Measurements from ENCODE around the gene TTLL11.

Gene TTLL11

GRCh38 chr9:122055701-122056100 lies 37.4 kb downstream of the TTLL11 start:
- TF ChIP-seq, protein P1, sequence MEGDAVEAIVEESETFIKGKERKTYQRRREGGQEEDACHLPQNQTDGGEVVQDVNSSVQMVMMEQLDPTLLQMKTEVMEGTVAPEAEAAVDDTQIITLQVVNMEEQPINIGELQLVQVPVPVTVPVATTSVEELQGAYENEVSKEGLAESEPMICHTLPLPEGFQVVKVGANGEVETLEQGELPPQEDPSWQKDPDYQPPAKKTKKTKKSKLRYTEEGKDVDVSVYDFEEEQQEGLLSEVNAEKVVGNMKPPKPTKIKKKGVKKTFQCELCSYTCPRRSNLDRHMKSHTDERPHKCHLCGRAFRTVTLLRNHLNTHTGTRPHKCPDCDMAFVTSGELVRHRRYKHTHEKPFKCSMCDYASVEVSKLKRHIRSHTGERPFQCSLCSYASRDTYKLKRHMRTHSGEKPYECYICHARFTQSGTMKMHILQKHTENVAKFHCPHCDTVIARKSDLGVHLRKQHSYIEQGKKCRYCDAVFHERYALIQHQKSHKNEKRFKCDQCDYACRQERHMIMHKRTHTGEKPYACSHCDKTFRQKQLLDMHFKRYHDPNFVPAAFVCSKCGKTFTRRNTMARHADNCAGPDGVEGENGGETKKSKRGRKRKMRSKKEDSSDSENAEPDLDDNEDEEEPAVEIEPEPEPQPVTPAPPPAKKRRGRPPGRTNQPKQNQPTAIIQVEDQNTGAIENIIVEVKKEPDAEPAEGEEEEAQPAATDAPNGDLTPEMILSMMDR (IDR thresholded peaks at IDR 0.05): no peak
- TF ChIP-seq ZFX (IDR thresholded peaks at IDR 0.05; ENCODE audit: borderline replicate concordance): no peak
- H3K27ac ChIP-seq: no peak overlapping the region

DNA sequence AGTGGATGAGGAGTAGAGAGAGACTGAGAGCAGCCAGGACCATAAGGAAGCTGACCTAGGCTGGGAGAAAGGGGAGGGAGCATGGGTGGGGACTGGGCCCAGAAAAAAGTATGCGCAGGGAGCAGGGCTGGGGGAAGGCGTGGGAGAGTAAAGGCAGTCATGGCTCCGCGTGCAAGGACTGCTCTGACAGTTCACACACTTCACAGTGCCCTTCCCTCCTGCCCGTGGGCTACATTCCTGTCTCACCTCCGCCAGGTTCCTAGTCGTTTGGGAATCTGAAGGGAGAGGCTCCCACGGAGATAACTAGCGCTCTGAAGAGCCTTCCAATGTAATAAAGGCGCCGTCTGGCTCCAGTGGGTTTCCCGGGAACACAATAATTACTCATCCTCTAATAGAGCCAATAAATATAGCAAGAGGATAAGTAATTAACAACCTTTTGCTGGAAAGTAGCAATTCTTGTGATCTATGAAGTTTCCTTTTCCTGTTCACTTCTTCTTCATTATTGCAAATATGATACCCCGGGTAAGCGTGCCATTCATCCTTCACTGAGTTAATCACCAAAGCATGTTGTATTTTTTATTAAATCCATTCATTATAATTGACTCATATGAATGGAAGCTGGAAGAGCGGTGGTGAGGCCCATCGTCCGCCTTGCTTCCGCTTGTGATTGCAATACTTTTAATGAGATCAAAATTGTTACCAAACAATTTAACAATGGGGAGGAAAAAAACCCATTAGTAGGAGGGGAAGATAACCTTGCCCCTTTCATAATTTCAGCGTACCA lies 39.3 kb downstream of the TTLL11 start:
- no peak for TF ChIP-seq ZFX (IDR thresholded peaks at IDR 0.05; ENCODE audit: borderline replicate concordance)
- TF ChIP-seq, protein P1 (IDR thresholded peaks at IDR 0.05): no peak
- no peak overlapping the region for H3K27ac ChIP-seq

DNA sequence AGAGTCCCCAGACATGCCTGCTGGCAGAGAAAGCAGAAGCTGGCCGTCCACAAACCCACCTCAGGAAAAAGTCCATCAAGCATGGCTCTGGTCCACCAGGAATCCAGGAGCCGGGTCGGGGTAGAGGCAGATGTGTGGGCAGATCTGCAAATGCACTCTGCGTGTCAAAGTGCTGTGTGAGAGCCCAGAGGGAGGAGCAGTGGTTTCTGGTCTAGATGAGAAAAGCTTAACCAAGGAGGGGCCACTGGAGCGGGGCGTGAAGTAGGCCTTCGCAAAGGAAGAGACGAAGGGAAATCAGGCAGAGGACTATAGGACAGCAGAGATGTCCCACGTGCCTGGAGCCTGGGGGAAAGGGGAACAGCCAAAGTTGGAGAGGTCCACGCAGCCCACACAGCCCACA lies 40.0 kb downstream of the TTLL11 start:
- no peak overlapping the region for H3K27ac ChIP-seq
- no peak for TF ChIP-seq ZFX (IDR thresholded peaks at IDR 0.05; ENCODE audit: borderline replicate concordance)
- TF ChIP-seq, protein P1 (IDR thresholded peaks at IDR 0.05): no peak

DNA sequence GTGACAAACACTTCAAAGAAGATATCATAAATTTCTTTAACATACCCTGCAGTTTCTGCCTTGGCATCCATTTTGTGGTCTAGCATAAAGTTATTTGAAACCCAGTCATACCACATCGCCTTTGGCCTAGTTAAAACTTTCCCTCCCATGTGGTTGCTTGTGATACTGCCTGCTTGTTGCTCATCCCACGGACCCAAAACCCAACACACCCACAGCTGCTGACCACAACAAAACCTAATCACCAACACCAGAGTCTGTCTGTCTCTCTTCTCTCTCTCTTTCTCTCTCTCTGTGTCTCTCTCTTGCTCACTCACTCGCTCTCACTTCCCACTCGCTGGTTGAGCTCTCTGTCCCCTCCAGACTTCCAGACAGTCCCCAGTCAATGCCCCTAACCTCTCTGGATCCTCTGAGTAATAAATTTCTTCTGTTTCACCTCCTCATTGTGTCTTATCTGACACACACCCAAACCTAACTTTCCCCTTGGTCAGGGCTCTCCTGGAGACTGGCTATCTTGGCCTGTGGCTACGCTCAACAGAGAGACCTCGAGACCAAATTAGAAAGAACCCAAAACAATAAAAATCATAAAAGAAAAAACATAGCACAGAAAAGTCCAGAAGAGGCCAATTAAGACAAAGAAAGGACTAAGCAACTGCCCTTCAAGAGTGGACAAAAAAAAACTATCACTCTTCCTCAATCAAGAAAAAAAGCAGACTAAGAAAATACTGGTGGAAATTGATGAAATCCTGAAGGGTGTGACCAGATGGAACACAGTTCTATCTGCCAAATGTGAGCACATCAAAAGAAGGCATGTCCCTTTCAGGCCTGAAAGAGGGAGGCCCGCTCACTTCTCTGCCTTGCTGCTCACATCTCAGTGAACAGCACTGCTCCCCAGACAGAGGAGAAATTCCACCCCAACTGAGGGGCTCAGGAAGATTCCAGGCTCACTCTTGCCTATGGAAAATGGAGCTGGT lies 41.5 kb downstream of the TTLL11 start:
- TF ChIP-seq ZFX (IDR thresholded peaks at IDR 0.05; ENCODE audit: borderline replicate concordance): no peak
- TF ChIP-seq, protein P1 (IDR thresholded peaks at IDR 0.05): no peak
- no peak overlapping the region for H3K27ac ChIP-seq

- TF ChIP-seq, protein P1 (IDR thresholded peaks at IDR 0.05): no peak
- no peak for TF ChIP-seq ZFX (IDR thresholded peaks at IDR 0.05; ENCODE audit: borderline replicate concordance)
These were observed 42.9 kb downstream of the TTLL11 start for GRCh38 chr9:122050167-122050566.

GRCh38 chr9:122042056-122042455 lies 51.1 kb downstream of the TTLL11 start:
- no peak for TF ChIP-seq ZFX (IDR thresholded peaks at IDR 0.05; ENCODE audit: borderline replicate concordance)
- TF ChIP-seq, protein P1 (IDR thresholded peaks at IDR 0.05): no peak
- no peak overlapping the region for H3K27ac ChIP-seq

More at GRCh38 chr9:122050167-122050566, 42.9 kb downstream of the TTLL11 start:
- no peak overlapping the region for H3K27ac ChIP-seq

Measured in 22Rv1 (cell line).